ENCODE measurements around the gene KLRF2. TPM values are rescaled to one million over a fixed set of nuclear protein-coding genes. Genes with fewer than 3 reads are reported as not detected.

KLRF2 gene
- total RNA-seq, 2 donors from 2014 or later: not detected

DNA sequence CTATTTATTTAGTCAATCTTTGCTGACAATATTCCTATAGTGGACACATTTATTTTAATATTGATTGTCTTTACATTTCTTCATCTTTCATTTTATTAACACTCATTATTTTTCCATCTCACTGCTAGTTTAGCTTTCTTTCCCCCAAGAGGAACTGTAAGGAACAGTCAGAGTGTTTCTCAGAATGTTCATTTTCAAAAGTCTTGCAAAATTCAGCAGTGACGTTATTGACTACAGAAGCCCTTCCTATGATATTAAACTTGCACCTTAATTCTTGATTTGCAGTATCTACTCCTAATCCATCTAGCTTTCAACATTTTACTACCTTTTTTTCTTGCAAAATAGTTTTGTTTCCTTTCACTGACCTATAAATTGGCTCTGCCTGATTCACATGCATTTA is 25.1 kb upstream of the KLRF2 start:
- Histone ChIP-seq H3K9me3 (no peaks in the 10 kb centered on the region), H3K36me3 (peaks cover 5% of the 10 kb centered on the region), H3K27me3 (no peaks in the 10 kb centered on the region), H3K27ac (no peak overlapping the region), H3K4me1 (no peaks in the 10 kb centered on the region), H3K4me3 (no peak overlapping the region)
- DNase-seq (ENCODE audit: low spot score): no peak
- TF ChIP-seq, protein P1, sequence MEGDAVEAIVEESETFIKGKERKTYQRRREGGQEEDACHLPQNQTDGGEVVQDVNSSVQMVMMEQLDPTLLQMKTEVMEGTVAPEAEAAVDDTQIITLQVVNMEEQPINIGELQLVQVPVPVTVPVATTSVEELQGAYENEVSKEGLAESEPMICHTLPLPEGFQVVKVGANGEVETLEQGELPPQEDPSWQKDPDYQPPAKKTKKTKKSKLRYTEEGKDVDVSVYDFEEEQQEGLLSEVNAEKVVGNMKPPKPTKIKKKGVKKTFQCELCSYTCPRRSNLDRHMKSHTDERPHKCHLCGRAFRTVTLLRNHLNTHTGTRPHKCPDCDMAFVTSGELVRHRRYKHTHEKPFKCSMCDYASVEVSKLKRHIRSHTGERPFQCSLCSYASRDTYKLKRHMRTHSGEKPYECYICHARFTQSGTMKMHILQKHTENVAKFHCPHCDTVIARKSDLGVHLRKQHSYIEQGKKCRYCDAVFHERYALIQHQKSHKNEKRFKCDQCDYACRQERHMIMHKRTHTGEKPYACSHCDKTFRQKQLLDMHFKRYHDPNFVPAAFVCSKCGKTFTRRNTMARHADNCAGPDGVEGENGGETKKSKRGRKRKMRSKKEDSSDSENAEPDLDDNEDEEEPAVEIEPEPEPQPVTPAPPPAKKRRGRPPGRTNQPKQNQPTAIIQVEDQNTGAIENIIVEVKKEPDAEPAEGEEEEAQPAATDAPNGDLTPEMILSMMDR (IDR thresholded peaks at IDR 0.05): no peak

DNA sequence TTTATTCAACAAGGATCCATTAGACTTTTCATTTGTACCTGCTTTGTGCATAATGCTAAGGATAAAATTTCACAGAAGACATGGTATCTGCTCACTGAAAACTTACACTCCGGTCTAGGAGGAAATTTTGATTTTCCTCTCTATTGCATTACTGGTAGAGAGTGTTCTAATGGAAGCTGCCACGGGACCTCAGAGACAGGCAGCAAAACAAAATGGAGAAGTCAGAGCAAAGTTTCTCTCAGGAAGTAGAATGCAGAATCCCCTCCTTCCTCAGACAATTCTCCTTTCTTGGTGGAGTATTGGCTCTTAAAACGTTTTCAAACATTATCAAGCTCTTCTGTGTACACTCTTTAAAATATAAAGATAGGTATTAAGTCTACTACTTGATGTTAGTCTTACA is 24.4 kb upstream of the KLRF2 start:
- no peak for DNase-seq (ENCODE audit: low spot score)
- no peaks in the 10 kb centered on the region for H3K9me3 ChIP-seq
- TF ChIP-seq, protein P1 (IDR thresholded peaks at IDR 0.05): no peak
- no peaks in the 10 kb centered on the region for H3K27me3 ChIP-seq
- H3K36me3 ChIP-seq: peaks cover 5% of the 10 kb centered on the region
- H3K27ac ChIP-seq: no peak overlapping the region
- no peaks in the 10 kb centered on the region for H3K4me1 ChIP-seq
- H3K4me3 ChIP-seq: no peak overlapping the region

DNA sequence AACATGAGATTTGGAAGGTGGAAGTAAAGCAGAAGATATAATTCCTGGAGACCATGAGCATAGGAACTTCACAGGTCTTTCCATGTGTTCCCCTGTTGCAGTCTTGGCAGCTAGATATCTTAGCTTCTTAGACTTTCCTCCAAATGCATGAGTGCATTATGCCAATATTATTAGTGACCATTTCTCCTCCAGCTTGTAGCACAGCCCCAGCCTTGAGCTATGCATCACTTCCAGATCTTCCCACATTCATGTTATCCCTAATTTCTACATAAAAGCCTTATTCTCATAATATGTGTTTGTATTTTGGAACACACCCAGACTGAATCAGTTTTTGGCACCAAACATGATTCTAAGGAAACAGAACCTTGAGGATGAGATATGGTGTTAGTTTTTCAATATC is 23.2 kb upstream of the KLRF2 start:
- no peak overlapping the region for H3K4me3 ChIP-seq
- H3K9me3 ChIP-seq: no peaks in the 10 kb centered on the region
- no peak for DNase-seq (ENCODE audit: low spot score)
- no peaks in the 10 kb centered on the region for H3K27me3 ChIP-seq
- no peak overlapping the region for H3K27ac ChIP-seq
- no peaks in the 10 kb centered on the region for H3K4me1 ChIP-seq
- peaks cover 5% of the 10 kb centered on the region for H3K36me3 ChIP-seq
- TF ChIP-seq, protein P1 (IDR thresholded peaks at IDR 0.05): no peak

DNA sequence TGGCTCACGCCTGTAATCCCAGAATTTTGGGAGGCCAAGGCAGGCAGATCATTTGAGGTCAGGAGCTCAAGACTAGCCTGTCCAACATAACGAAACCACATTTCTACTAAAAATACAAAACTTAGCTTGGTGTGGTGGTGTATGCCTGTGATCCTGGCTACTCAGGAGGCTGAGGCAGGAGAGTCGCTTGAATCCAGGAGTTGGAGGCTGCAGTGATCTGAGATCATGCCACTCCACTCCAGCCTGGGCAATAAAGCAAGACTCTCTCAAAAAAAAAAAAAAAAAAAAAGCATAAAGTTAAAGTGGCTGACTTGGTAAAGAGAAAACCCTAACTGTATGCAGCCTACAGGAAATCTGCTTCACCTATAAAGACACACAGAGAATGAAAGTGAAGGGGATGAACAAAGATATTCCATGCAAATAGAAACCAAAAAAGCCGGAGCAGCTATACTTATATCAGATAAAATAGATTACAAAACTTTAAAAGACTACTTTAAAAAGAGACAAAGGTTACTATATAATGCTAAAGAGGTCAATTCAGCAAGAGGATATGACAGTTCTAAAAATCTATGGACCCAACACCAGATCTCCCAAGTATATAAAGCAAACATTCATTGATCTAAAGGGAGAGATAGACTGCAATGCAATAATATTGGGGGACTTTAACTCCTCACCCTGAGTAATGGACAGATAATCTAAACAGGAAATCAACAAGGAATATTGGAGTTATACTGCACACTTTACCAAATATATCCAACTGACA is 16.2 kb upstream of the KLRF2 start:
- H3K9me3 ChIP-seq: peaks cover 0 to 9% of the 10 kb centered on the region in 2 donors
- no peaks in the 10 kb centered on the region for H3K27me3 ChIP-seq
- no peaks in the 10 kb centered on the region for H3K4me1 ChIP-seq
- peak overlapping the region in 1 of 2 donors; percentile 7 for H3K4me3 ChIP-seq
- TF ChIP-seq, protein P1 (IDR thresholded peaks at IDR 0.05): no peak
- no peak overlapping the region for H3K27ac ChIP-seq
- DNase-seq (ENCODE audit: low spot score): no peak
- no peaks in the 10 kb centered on the region for H3K36me3 ChIP-seq

DNA sequence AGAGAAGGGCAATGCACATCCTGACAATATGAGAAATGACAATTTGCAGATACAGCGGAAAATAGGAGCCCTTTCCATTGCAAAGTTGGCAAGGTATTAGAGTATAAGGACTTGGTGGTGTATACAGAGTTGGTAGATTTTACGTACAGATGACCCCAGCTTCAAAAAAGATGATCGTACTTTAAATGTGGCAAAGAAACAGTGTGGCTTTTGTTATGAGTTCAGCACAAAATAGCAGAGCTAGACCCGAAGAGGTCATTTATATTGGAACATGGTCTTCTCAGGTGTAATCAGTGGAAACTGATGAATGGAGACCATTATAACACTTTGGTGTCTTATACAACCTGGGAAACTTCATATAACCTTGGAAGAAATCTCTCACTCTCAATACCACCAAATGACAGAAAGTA is 14.4 kb upstream of the KLRF2 start:
- DNase-seq (ENCODE audit: low spot score): no peak
- TF ChIP-seq, protein P1 (IDR thresholded peaks at IDR 0.05): no peak
- Histone ChIP-seq H3K4me1 (no peaks in the 10 kb centered on the region), H3K27me3 (no peaks in the 10 kb centered on the region), H3K9me3 (peaks cover 0 to 9% of the 10 kb centered on the region in 2 donors), H3K4me3 (peak overlapping the region; percentile 30 to 47), H3K27ac (peak overlapping the region; percentile 46 to 62), H3K36me3 (no peaks in the 10 kb centered on the region)

DNA sequence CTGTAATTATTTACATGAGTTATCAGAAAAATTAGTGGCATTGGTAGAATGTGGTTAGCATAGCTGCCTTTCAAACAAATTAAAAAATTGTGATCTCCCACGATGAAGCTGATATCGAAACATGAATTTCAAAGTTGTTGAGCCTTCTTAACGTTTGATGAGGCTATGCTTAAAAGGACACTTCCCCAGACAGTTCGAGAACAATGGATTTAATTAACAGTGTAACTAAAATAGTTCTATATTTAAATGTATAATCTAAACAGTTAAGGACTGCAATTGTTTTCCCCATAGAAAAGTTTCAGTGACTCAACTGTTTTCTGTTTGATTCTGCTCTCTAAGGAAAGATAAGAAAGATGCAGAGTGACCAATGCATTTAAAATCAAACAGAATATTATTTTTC is 13.8 kb upstream of the KLRF2 start:
- Histone ChIP-seq H3K9me3 (peaks cover 0 to 9% of the 10 kb centered on the region in 2 donors), H3K4me1 (no peaks in the 10 kb centered on the region), H3K36me3 (no peaks in the 10 kb centered on the region), H3K27me3 (no peaks in the 10 kb centered on the region), H3K4me3 (peak overlapping the region; percentile 30 to 47), H3K27ac (peak overlapping the region; percentile 46 to 74)
- no peak for DNase-seq (ENCODE audit: low spot score)
- TF ChIP-seq, protein P1 (IDR thresholded peaks at IDR 0.05): no peak
